ENCODE measurements around the gene PTGFRN. TPM values are rescaled to one million over a fixed set of nuclear protein-coding genes. Genes with fewer than 3 reads are reported as not detected.

The PTGFRN gene
- total RNA-seq, 1 experiment from 2014 or later = 60.6 TPM

DNA sequence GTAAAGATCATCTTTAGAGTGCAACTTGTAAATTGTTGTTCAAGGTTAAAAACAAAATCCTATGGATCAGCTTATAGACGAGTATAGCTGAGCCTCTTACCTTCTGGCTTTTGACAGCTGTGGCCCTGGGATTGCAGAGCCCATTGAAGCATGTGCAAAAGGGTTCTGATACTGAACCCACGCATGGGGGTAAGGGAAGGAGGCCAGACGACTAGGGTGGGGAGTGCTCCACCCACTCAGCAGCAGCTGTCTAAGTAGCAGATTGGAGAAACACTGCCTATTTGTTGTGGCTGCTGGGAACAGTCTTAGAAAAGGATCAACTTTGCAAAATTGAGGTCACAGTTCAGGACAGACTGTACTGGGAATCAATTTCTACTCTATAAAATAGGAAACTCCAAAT is 107.9 kb downstream of the PTGFRN start:
- POLR2A ChIA-PET = no interaction called here
- Histone ChIP-seq H3K27ac (ENCODE audit: low read depth, low read length) (no peak overlapping the region), H3K9me3 (ENCODE audit: control insufficient read depth in 1 of 2, insufficient read depth in 1 of 2, low read depth in 1 of 2, low read length in 2 of 2) (no peaks in the 10 kb centered on the region), H3K36me3 (ENCODE audit: control insufficient read depth in 1 of 2, insufficient read depth in 2 of 2, low read length in 2 of 2) (no peaks in the 10 kb centered on the region), H3K9ac (ENCODE audit: low read length) (no peak overlapping the region), H3K9me2 (ENCODE audit: insufficient read depth) (no peaks in the 10 kb centered on the region), H3K4me3 (replicated peaks in 1 of 2; ENCODE audit: low read depth in 1 of 2, low read length in 2 of 2) (no peak overlapping the region), H3K4me1 (ENCODE audit: control insufficient read depth in 1 of 2, insufficient read depth in 2 of 2, low read length in 2 of 2) (no peaks in the 10 kb centered on the region), H4K20me1 (ENCODE audit: insufficient read depth) (no peaks in the 10 kb centered on the region), H3K4me2 (ENCODE audit: low read length) (no peak overlapping the region), H3K27me3 (ENCODE audit: insufficient read depth, low read length) (no peaks in the 10 kb centered on the region), H2AFZ (ENCODE audit: low read depth, low read length, poor library complexity, severe bottlenecking) (no peak overlapping the region), H3K79me2 (ENCODE audit: insufficient read depth, low read length) (no peaks in the 10 kb centered on the region)
- CTCF ChIA-PET = interaction anchor here (0.8 kb wide), 1 partner anchor 34 kb away, joined by 3 read pairs; no protein-coding TSS in a partner anchor
- intact Hi-C loops (cut with micrococcal nuclease) = no loop called here
- RAD21 ChIA-PET (ENCODE audit: low non-redundant PET in 1 of 2, low total read pairs in 2 of 2, uncharacterized antibody in 2 of 2, unreplicated experiment in 2 of 2) = no interaction called here
- TF ChIP-seq, protein P1, sequence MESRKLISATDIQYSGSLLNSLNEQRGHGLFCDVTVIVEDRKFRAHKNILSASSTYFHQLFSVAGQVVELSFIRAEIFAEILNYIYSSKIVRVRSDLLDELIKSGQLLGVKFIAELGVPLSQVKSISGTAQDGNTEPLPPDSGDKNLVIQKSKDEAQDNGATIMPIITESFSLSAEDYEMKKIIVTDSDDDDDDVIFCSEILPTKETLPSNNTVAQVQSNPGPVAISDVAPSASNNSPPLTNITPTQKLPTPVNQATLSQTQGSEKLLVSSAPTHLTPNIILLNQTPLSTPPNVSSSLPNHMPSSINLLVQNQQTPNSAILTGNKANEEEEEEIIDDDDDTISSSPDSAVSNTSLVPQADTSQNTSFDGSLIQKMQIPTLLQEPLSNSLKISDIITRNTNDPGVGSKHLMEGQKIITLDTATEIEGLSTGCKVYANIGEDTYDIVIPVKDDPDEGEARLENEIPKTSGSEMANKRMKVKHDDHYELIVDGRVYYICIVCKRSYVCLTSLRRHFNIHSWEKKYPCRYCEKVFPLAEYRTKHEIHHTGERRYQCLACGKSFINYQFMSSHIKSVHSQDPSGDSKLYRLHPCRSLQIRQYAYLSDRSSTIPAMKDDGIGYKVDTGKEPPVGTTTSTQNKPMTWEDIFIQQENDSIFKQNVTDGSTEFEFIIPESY (IDR thresholded peaks at IDR 0.05; ENCODE audit: extremely low read depth, insufficient replicate concordance, low read length) = no peak
- no peak for TF ChIP-seq ELF1 (IDR thresholded peaks at IDR 0.05; ENCODE audit: borderline replicate concordance, low read depth)
- TF ChIP-seq, protein P2, sequence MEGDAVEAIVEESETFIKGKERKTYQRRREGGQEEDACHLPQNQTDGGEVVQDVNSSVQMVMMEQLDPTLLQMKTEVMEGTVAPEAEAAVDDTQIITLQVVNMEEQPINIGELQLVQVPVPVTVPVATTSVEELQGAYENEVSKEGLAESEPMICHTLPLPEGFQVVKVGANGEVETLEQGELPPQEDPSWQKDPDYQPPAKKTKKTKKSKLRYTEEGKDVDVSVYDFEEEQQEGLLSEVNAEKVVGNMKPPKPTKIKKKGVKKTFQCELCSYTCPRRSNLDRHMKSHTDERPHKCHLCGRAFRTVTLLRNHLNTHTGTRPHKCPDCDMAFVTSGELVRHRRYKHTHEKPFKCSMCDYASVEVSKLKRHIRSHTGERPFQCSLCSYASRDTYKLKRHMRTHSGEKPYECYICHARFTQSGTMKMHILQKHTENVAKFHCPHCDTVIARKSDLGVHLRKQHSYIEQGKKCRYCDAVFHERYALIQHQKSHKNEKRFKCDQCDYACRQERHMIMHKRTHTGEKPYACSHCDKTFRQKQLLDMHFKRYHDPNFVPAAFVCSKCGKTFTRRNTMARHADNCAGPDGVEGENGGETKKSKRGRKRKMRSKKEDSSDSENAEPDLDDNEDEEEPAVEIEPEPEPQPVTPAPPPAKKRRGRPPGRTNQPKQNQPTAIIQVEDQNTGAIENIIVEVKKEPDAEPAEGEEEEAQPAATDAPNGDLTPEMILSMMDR (IDR thresholded peaks at IDR 0.05 in 2 of 3, conservative IDR thresholded peaks at IDR 0.05 in 1 of 3; ENCODE audit: borderline replicate concordance in 1 of 3, insufficient read depth in 1 of 3, low read depth in 2 of 3, low read length in 2 of 3) = no peak
- TF ChIP-seq YY1 (IDR thresholded peaks at IDR 0.05; ENCODE audit: extremely low read depth, insufficient replicate concordance, low read depth, low read length) = no peak
- no peak for TF ChIP-seq POLR2A (IDR thresholded peaks at IDR 0.05; ENCODE audit: borderline replicate concordance, extremely low read depth, insufficient read depth, insufficient read length)
- no peak for TF ChIP-seq SIN3A (IDR thresholded peaks at IDR 0.05; ENCODE audit: low read depth)
- no peak for TF ChIP-seq POLR2AphosphoS5 (IDR thresholded peaks at IDR 0.05; ENCODE audit: low read depth, low read length)
- no peak for TF ChIP-seq EZH2phosphoT487 (IDR thresholded peaks at IDR 0.05; ENCODE audit: borderline replicate concordance)
- TF ChIP-seq, protein P3, sequence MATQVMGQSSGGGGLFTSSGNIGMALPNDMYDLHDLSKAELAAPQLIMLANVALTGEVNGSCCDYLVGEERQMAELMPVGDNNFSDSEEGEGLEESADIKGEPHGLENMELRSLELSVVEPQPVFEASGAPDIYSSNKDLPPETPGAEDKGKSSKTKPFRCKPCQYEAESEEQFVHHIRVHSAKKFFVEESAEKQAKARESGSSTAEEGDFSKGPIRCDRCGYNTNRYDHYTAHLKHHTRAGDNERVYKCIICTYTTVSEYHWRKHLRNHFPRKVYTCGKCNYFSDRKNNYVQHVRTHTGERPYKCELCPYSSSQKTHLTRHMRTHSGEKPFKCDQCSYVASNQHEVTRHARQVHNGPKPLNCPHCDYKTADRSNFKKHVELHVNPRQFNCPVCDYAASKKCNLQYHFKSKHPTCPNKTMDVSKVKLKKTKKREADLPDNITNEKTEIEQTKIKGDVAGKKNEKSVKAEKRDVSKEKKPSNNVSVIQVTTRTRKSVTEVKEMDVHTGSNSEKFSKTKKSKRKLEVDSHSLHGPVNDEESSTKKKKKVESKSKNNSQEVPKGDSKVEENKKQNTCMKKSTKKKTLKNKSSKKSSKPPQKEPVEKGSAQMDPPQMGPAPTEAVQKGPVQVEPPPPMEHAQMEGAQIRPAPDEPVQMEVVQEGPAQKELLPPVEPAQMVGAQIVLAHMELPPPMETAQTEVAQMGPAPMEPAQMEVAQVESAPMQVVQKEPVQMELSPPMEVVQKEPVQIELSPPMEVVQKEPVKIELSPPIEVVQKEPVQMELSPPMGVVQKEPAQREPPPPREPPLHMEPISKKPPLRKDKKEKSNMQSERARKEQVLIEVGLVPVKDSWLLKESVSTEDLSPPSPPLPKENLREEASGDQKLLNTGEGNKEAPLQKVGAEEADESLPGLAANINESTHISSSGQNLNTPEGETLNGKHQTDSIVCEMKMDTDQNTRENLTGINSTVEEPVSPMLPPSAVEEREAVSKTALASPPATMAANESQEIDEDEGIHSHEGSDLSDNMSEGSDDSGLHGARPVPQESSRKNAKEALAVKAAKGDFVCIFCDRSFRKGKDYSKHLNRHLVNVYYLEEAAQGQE (IDR thresholded peaks at IDR 0.05; ENCODE audit: low read depth) = no peak
- TF ChIP-seq ZNF274 (IDR thresholded peaks at IDR 0.05; ENCODE audit: low read depth, low read length) = no peak
- TF ChIP-seq JUND (IDR thresholded peaks at IDR 0.05) = no peak
- no peak for TF ChIP-seq ZFX (IDR thresholded peaks at IDR 0.05)
- TF ChIP-seq RAD21 (IDR thresholded peaks at IDR 0.05; ENCODE audit: low read depth) = no peak
- no peak for TF ChIP-seq TCF7L2 (IDR thresholded peaks at IDR 0.05; ENCODE audit: borderline replicate concordance, extremely low read depth, insufficient read depth, insufficient read length)
- TF ChIP-seq EGR1 (IDR thresholded peaks at IDR 0.05; ENCODE audit: low read depth) = no peak
- TF ChIP-seq, protein P4, sequence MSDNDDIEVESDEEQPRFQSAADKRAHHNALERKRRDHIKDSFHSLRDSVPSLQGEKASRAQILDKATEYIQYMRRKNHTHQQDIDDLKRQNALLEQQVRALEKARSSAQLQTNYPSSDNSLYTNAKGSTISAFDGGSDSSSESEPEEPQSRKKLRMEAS (IDR thresholded peaks at IDR 0.05) = no peak
- no peak for DNase-seq (ENCODE audit: low read depth, low spot score)
- BruUV-seq (replicated peaks) = no TSS peak
- no peak for ATAC-seq

Data from HCT116 (cell line).